Endothelial cell of umbilical vein (primary cell): ENCODE results near the gene CNTN5. TPM values are rescaled to one million over a fixed set of nuclear protein-coding genes. Genes with fewer than 3 reads are reported as not detected.

Experiments used
- BruUV-seq: library from RNA; stranded (reverse); fragments of 400-500 nt; replicated peaks from 2 replicates; lab custom pipeline; 2021; lab: Mats Ljungman, UMichigan
- CTCF ChIA-PET: fragments of 300-600, 350-600 bp; sonication (Branson Sonifier 250); formaldehyde crosslinking; loops from one replicate; lab custom pipeline; 2021; ENCODE audit warnings: antibody characterized with exemption, inconsistent platforms; lab: Charles Lee
- POLR2A ChIA-PET: fragments of 300-600, 350-600 bp; sonication (Branson Sonifier 250); formaldehyde crosslinking; loops from one replicate; lab custom pipeline; 2021; ENCODE audit warnings: antibody characterized with exemption, inconsistent platforms; lab: Charles Lee
- DNase-seq: peaks from one replicate; pipeline ENCODE4 v3.0.0-alpha.2; 2011; ENCODE audit warnings: low read depth, low spot score
- FAIRE-seq: peaks from 2 replicates; lab custom pipeline; 2011; peaks lifted over from hg19 to GRCh38; lab: Jason Lieb, UNC
- H2AFZ ChIP-seq: 2 replicates; pipeline ENCODE4 v1.6.0; 2012; ENCODE audit warnings: low read depth, low read length, control low read depth, inconsistent platforms
- H3K27ac ChIP-seq: 2 replicates; pipeline ENCODE4 v1.5.1; 2011; ENCODE audit warnings: low read depth, mild to moderate bottlenecking, control low read depth, low read length, moderate library complexity; ENCODE audit not compliant: insufficient read depth
- H3K27me3 ChIP-seq, 2 experiments: 2 replicates each; pipeline versions ENCODE4 v1.6.0 to v1.6.1; 2011; ENCODE audit warnings: low read length in 2 of 2, mixed read lengths in 1 of 2; ENCODE audit not compliant: control insufficient read depth in 2 of 2, insufficient read depth in 2 of 2
- H3K36me3 ChIP-seq, 2 experiments: 2 replicates in 1 of 2; 3 replicates in 1 of 2; pipeline ENCODE4 v1.5.1; 2011; ENCODE audit warnings: low read length in 2 of 2, mild to moderate bottlenecking in 1 of 2, moderate library complexity in 1 of 2; ENCODE audit not compliant: control insufficient read depth in 2 of 2, insufficient read depth in 2 of 2; ENCODE audit errors: extremely low read depth in 1 of 2
- H3K4me1 ChIP-seq: 3 replicates; pipeline ENCODE4 v1.5.1; 2011; ENCODE audit warnings: mild to moderate bottlenecking, low read length; ENCODE audit not compliant: control insufficient read depth, insufficient read depth; ENCODE audit errors: extremely low read depth
- H3K4me2 ChIP-seq: 2 replicates; pipeline ENCODE4 v1.6.1; 2011; ENCODE audit warnings: low read length, control low read depth, mixed read lengths; ENCODE audit not compliant: insufficient read depth
- H3K4me3 ChIP-seq, 3 experiments: fragments of 200-600 bp in 1 of 3; sonication (generic), shearing (Covaris generic) in 1 of 3; replicated peaks in 1 of 3; 2 replicates each; pipeline ENCODE4 v1.5.1; 2011 to 2016; ENCODE audit warnings: control low read depth in 3 of 3, low read length in 3 of 3, mild to moderate bottlenecking in 2 of 3, inconsistent platforms in 1 of 3, low read depth in 1 of 3, moderate library complexity in 1 of 3; ENCODE audit not compliant: insufficient read depth in 1 of 3
- H3K79me2 ChIP-seq: 2 replicates; pipeline ENCODE4 v1.6.0; 2012; ENCODE audit warnings: low read length, inconsistent platforms; ENCODE audit not compliant: control insufficient read depth, insufficient read depth
- H3K9ac ChIP-seq: replicated peaks from 2 replicates; pipeline ENCODE3; 2011; ENCODE audit warnings: low read length, control low read depth; ENCODE audit not compliant: insufficient read depth; ENCODE audit errors: extremely low read depth
- H3K9me1 ChIP-seq: replicated peaks from 3 replicates; pipeline ENCODE4 v1.6.0; 2011; ENCODE audit warnings: mild to moderate bottlenecking, low read length; ENCODE audit not compliant: control insufficient read depth, insufficient read depth; ENCODE audit errors: extremely low read depth
- H3K9me3 ChIP-seq: replicated peaks from 2 replicates; pipeline ENCODE4 v1.5.1; 2012; ENCODE audit warnings: low read length, inconsistent platforms; ENCODE audit not compliant: control insufficient read depth, insufficient read depth
- H4K20me1 ChIP-seq: replicated peaks from 2 replicates; pipeline ENCODE3; 2011; ENCODE audit warnings: mild to moderate bottlenecking, low read length; ENCODE audit not compliant: control insufficient read depth, insufficient read depth; ENCODE audit errors: extremely low read depth
- EZH2 ChIP-seq: IDR thresholded peaks from 2 replicates; pipeline ENCODE4 v1.6.1; 2012; ENCODE audit warnings: borderline replicate concordance, low read depth, mild to moderate bottlenecking, moderate library complexity, low read length, inconsistent platforms; ENCODE audit not compliant: severe bottlenecking
- FOS ChIP-seq: IDR thresholded peaks from 2 replicates; pipeline ENCODE4 v1.6.1; 2011; ENCODE audit warnings: mild to moderate bottlenecking, low read length, moderate library complexity, borderline replicate concordance; ENCODE audit not compliant: insufficient read depth
- GATA2 ChIP-seq: IDR thresholded peaks from 2 replicates; pipeline ENCODE4 v1.7.0; 2011; ENCODE audit warnings: low read depth, mild to moderate bottlenecking, moderate library complexity, mixed read lengths, low read length; ENCODE audit not compliant: insufficient read length, insufficient read depth
- JUN ChIP-seq: IDR thresholded peaks from 2 replicates; pipeline ENCODE4 v1.6.1; 2011; ENCODE audit warnings: borderline replicate concordance, low read depth; ENCODE audit not compliant: insufficient read length, insufficient read depth
- MYC ChIP-seq: IDR thresholded peaks from one replicate; pipeline ENCODE4 v1.6.1; 2011; ENCODE audit warnings: mild to moderate bottlenecking, low read depth, low read length
- POLR2A ChIP-seq: IDR thresholded peaks from 2 replicates; pipeline ENCODE4 v1.6.1; 2012; ENCODE audit warnings: low read depth, mild to moderate bottlenecking, control low read depth, low read length
- POLR2AphosphoS5 ChIP-seq: IDR thresholded peaks from 2 replicates; pipeline ENCODE4 v1.6.1; 2012; ENCODE audit warnings: low read depth, mild to moderate bottlenecking, control low read depth, low read length, moderate library complexity; ENCODE audit not compliant: insufficient read depth
- dilution Hi-C: fragments of 300-500 bp; cut with MboI; formaldehyde crosslinking; loops from one replicate; pipeline ENCODE4 v1.15.0; 2019; ENCODE audit warnings: low sequenced_read_pairs; ENCODE audit not compliant: extremely low pct_ligation_motif_present
- intact Hi-C: fragments of 100-400 bp; cut with micrococcal nuclease; formaldehyde crosslinking; loops from one replicate; pipeline ENCODE4 v1.10.0; 2022
- polyA plus RNA-seq, 4 experiments: library from polyadenylated mRNA; depleted of rRNA in 3 of 4; stranded (reverse) in 3 of 4; unstranded in 1 of 4; fragments of >200 nt; gene quantifications; 2 replicates each; pipeline versions ENCODE4 v1.2.1 to v1.2.3, GENCODE V29; 2011 to 2012; ENCODE audit warnings: missing spikeins in 1 of 4
- total RNA-seq: library from RNA; stranded (reverse); gene quantifications from 2 replicates; pipeline ENCODE4 v1.2.3, GENCODE V29; 2021
- TF ChIP-seq, protein P1 (sequence below), 2 donors: IDR thresholded peaks; 1 replicate in 1 of 2; 2 replicates in 1 of 2; pipeline ENCODE4 v1.5.1; 2011; ENCODE audit warnings: low read length in 2 of 2, mild to moderate bottlenecking in 2 of 2, moderate library complexity in 2 of 2, control low read depth in 1 of 2, inconsistent platforms in 1 of 2, low read depth in 1 of 2; ENCODE audit not compliant: insufficient read depth in 1 of 2; ENCODE audit errors: extremely low read depth in 1 of 2
- TF ChIP-seq, protein P2 (sequence below): IDR thresholded peaks from 2 replicates; pipeline ENCODE4 v1.6.1; 2011; ENCODE audit not compliant: insufficient read depth, insufficient read length

CNTN5 gene
- total and polyA plus RNA-seq, 2 donors (not counting 3 experiments of a cell fraction or from before 2014, with no cell fraction given) = not detected

DNA sequence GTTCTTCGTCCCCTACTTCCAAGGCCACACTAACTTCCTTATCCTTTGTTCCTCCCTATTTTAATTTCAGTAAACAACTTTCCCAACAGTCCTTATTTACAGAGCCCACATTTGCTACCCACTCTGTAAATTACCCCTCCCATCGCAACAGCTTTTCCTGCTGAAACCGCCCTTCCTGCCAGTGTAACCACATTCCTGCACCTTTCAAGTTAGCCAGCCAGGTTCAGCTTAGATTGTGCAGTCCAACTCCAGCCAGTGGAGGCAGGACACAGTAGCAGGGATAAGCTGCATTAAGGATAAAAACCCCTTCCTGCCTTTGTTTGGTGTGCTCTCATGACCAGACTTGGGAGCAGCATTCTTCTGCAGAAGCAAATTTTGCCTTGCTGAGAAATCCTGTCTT lies 898.0 kb downstream of the CNTN5 start:
- H3K9me1 ChIP-seq = no peaks in the 10 kb centered on the region
- dilution Hi-C loops (no loop called here), intact Hi-C loops (no loop called here)
- no peak for FAIRE-seq
- no peak for TF ChIP-seq EZH2
- H3K27me3 ChIP-seq = no peaks in the 10 kb centered on the region
- no peak overlapping the region for H3K27ac ChIP-seq
- no peak overlapping the region for H3K4me3 ChIP-seq
- no TSS peak for BruUV-seq
- H4K20me1 ChIP-seq = no peaks in the 10 kb centered on the region
- H3K79me2 ChIP-seq = no peaks in the 10 kb centered on the region
- no peak overlapping the region for H2AFZ ChIP-seq
- DNase-seq = no peak
- H3K36me3 ChIP-seq = no peaks in the 10 kb centered on the region
- no peak overlapping the region for H3K4me2 ChIP-seq
- peaks cover 7% of the 10 kb centered on the region for H3K9me3 ChIP-seq
- no peaks in the 10 kb centered on the region for H3K4me1 ChIP-seq
- ChIA-PET POLR2A (no interaction called here), CTCF (no interaction called here)
- no peak overlapping the region for H3K9ac ChIP-seq

DNA sequence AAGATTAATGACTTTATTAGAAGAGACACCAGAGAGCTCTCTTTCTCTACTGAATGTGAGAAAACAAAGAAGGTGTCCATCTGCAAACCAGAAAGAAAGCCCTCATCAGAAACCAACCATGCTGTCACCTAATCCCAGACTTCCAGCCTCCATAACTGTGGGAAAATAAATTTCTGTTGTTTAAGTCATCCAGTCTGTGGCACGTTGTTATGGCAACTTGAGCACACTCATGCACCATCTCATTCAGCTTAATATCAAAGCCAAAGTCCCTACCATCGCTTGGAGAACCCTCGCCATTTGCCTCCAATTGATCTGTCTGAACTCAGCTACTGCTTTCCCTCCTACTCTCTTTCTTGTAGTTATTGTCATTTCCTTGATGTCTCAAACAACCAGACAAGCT lies 900.2 kb downstream of the CNTN5 start:
- H3K27ac ChIP-seq = no peak overlapping the region
- H3K36me3 ChIP-seq = no peaks in the 10 kb centered on the region
- POLR2A ChIA-PET = no interaction called here

More for the DNA sequence above, 900.2 kb downstream of the CNTN5 start:
- Histone ChIP-seq H3K4me3 (no peak overlapping the region), H3K27me3 (no peaks in the 10 kb centered on the region), H3K79me2 (no peaks in the 10 kb centered on the region), H3K4me1 (no peaks in the 10 kb centered on the region), H4K20me1 (no peaks in the 10 kb centered on the region), H3K9me3 (peaks cover 10% of the 10 kb centered on the region), H3K9me1 (no peaks in the 10 kb centered on the region), H3K4me2 (no peak overlapping the region), H2AFZ (no peak overlapping the region), H3K9ac (no peak overlapping the region)
- no peak for DNase-seq
- CTCF ChIA-PET = no interaction called here
- no peak for FAIRE-seq
- BruUV-seq = no TSS peak
- no peak for TF ChIP-seq GATA2
- TF ChIP-seq POLR2A = no peak
- TF ChIP-seq, protein P1, sequence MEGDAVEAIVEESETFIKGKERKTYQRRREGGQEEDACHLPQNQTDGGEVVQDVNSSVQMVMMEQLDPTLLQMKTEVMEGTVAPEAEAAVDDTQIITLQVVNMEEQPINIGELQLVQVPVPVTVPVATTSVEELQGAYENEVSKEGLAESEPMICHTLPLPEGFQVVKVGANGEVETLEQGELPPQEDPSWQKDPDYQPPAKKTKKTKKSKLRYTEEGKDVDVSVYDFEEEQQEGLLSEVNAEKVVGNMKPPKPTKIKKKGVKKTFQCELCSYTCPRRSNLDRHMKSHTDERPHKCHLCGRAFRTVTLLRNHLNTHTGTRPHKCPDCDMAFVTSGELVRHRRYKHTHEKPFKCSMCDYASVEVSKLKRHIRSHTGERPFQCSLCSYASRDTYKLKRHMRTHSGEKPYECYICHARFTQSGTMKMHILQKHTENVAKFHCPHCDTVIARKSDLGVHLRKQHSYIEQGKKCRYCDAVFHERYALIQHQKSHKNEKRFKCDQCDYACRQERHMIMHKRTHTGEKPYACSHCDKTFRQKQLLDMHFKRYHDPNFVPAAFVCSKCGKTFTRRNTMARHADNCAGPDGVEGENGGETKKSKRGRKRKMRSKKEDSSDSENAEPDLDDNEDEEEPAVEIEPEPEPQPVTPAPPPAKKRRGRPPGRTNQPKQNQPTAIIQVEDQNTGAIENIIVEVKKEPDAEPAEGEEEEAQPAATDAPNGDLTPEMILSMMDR (IDR thresholded peaks at IDR 0.05; ENCODE audit: extremely low read depth in 1 of 2, insufficient read depth in 1 of 2, low read depth in 1 of 2, low read length in 2 of 2) = no peak
- TF ChIP-seq MYC = no peak
- no peak for TF ChIP-seq EZH2
- no peak for TF ChIP-seq POLR2AphosphoS5
- TF ChIP-seq JUN = no peak
- TF ChIP-seq, protein P2, sequence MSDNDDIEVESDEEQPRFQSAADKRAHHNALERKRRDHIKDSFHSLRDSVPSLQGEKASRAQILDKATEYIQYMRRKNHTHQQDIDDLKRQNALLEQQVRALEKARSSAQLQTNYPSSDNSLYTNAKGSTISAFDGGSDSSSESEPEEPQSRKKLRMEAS = no peak
- no peak for TF ChIP-seq FOS
- dilution Hi-C loops (no loop called here), intact Hi-C loops (no loop called here)
